ENCODE results near the gene CPZ. TPM values are rescaled to one million over a fixed set of nuclear protein-coding genes. Genes with fewer than 3 reads are reported as not detected.

CPZ gene
- total and polyA plus RNA-seq, 8 donors, result 0.09 to 0.86 (median 0.23) TPM

DNA sequence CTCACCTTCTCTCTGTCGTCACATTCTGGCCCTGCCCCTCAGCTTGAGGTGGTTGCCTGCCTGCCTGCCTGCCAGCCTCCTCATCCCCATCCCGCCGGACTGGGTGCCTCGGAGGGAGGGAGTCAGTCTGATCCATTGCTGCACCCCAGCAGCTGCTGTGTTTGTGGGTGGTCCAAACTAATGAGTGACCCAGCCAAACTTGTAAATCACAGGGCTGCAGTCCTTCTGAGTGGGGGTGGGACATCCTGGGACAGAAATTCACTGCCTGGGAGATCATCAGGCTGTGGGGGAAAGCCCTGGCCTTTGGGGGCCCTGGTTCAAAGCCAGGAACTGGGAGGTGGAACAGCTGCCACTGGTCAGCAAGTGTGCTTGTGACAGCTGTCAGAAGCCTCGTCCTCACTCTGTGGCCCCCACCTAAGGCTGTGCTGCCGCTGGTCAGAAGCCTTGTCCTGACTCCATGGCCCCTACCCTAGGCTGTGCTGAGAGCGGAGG, 6.8 kb upstream of the CPZ start:
- Histone ChIP-seq H3K27ac (no peak overlapping the region), H3K9me3 (no peaks in the 10 kb centered on the region), H3K36me3 (no peaks in the 10 kb centered on the region), H3K4me3 (no peak overlapping the region), H3K27me3 (peaks cover 0 to 7% (median 3%) of the 10 kb centered on the region in 4 donors), H3K4me1 (no peaks in the 10 kb centered on the region)
- no peak for FAIRE-seq
- TF ChIP-seq, protein P1, sequence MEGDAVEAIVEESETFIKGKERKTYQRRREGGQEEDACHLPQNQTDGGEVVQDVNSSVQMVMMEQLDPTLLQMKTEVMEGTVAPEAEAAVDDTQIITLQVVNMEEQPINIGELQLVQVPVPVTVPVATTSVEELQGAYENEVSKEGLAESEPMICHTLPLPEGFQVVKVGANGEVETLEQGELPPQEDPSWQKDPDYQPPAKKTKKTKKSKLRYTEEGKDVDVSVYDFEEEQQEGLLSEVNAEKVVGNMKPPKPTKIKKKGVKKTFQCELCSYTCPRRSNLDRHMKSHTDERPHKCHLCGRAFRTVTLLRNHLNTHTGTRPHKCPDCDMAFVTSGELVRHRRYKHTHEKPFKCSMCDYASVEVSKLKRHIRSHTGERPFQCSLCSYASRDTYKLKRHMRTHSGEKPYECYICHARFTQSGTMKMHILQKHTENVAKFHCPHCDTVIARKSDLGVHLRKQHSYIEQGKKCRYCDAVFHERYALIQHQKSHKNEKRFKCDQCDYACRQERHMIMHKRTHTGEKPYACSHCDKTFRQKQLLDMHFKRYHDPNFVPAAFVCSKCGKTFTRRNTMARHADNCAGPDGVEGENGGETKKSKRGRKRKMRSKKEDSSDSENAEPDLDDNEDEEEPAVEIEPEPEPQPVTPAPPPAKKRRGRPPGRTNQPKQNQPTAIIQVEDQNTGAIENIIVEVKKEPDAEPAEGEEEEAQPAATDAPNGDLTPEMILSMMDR (IDR thresholded peaks at IDR 0.05), result no peak
- peak in 1 of 6 donors; percentile 27 for DNase-seq
- 45 to 54% methylated on average over 6 to 7 of the region's 7 CpGs for WGBS, 2 donors
- intact Hi-C loops (cut with DNase I), result loop anchor here in 1 of 3 donors (5.0 kb wide), 1 partner anchor 113 kb away; no protein-coding TSS in a partner anchor
- ATAC-seq, result no peak

DNA sequence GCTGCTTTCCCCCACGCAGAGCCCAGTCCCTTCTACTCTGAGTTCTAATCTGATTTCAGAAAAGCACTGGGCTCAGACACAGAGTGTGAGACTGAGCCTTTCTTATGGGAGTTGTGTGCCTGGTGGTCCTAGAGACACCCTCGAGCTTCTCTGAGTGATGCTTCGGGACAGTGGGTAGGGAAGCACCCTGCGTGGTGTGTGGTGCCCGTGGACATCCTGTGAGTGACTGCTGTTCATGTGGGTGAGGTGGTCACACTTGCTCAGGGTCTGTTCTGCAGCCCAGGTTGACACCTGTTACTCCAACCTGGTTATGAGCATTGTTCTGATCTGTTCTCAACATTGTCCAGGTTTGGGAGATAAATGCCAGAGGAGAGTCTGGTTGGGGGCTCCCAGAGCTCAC, 6.3 kb upstream of the CPZ start:
- Histone ChIP-seq H3K27me3 (peaks cover 0 to 5% (median under 1%) of the 10 kb centered on the region in 4 donors), H3K27ac (no peak overlapping the region), H3K4me1 (no peaks in the 10 kb centered on the region), H3K36me3 (no peaks in the 10 kb centered on the region), H3K9me3 (no peaks in the 10 kb centered on the region), H3K4me3 (no peak overlapping the region)
- intact Hi-C loops (cut with DNase I), result loop anchor here in 1 of 3 donors (5.0 kb wide), 1 partner anchor 114 kb away; no protein-coding TSS in a partner anchor
- ATAC-seq (no peak), FAIRE-seq (no peak), DNase-seq (no peak)
- TF ChIP-seq, protein P1 (IDR thresholded peaks at IDR 0.05), result no peak
- WGBS, 2 donors, result 36 to 46% methylated on average over 5 of the region's 5 CpGs

DNA sequence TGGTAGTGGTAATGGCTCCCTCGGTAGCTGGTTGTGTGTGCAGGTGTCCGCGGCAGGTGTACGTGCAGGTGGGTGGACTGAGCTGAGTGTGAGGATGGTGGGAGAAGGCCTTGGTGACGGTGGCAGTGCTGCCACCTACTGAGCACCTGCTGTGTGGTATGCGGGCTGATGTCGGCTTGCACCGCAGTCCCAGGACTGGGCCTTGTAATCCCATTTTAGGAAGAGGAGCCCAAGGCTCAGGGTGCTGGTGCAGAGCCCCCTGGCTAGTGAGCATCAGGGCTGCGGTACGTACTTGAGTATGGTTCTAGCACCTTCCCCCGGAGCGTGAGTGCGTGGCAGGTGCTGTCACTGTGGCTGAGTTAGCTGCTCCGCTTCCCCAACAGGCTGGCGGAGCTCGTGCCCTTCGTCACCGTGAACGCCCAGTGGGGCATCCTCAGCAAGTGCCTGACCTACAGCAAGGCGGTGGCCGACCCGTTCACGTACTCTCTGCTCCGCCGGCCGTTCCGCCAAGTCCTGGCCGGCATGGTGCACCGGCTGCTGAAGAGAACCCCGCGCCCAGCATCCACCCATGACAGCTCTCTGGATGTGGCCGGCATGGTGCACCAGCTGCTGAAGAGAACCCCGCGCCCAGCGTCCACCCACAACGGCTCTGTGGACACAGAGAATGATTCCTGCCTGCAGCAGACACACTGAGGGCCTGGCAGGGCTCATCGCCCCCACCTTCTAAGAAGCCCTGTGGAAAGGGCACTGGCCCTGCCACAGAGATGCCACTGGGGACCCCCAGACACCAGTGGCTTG, 5.7 kb upstream of the CPZ start:
- Histone ChIP-seq H3K36me3 (no peaks in the 10 kb centered on the region), H3K9me3 (no peaks in the 10 kb centered on the region), H3K4me1 (no peaks in the 10 kb centered on the region), H3K27me3 (peaks cover 0 to 4% (median 0%) of the 10 kb centered on the region in 4 donors), H3K27ac (no peak overlapping the region), H3K4me3 (no peak overlapping the region)
- DNase-seq (peak in 1 of 6 donors; percentile 52), ATAC-seq (peak in 1 of 4 donors; percentile 39), FAIRE-seq (no peak)
- intact Hi-C loops (cut with DNase I), result loop anchor here in 1 of 3 donors (5.0 kb wide), 1 partner anchor 115 kb away; no protein-coding TSS in a partner anchor
- TF ChIP-seq, protein P1 (IDR thresholded peaks at IDR 0.05), result no peak
- 52 to 61% methylated on average over 37 of the region's 37 CpGs for WGBS, 2 donors

DNA sequence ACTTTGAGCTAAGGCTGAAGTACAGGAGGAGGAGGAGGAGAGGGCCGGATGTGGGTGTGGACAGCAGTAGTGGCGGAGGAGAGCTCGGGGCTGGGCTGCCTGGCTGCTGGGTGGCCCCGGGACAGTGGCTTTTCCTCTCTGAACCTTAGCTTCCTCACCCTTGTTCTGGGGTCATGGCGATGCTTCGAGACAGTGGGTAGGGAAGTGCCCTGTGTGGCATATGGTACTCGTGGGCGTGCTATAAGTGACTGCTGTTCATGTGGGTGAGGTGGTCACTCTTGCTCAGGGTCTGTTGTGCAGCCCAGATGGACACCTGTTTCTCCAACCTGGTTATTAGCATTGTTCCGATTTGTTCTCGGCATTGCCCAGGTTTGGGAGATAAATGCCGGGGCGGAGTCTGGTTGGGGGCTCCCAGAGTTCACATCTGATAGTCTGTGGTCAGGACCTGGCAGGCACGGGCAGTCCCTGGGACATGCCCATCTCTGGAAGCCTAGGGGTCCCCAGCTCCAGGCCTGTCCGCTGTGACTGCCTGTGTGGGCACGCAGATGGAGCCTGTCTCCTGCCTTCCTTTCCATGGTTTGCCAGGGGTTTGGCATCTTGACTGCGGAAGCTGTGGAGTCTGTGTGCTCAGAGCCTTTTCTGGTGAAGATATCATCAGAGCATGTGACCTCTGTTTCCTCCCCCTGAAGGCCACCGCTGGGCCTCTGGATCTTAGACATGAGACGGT, 4.9 kb upstream of the CPZ start:
- Histone ChIP-seq H3K27me3 (peaks cover 0 to 11% (median 0%) of the 10 kb centered on the region in 4 donors), H3K36me3 (no peaks in the 10 kb centered on the region), H3K4me1 (no peaks in the 10 kb centered on the region), H3K27ac (no peak overlapping the region), H3K9me3 (no peaks in the 10 kb centered on the region), H3K4me3 (no peak overlapping the region)
- FAIRE-seq, result no peak
- WGBS, 2 donors, result 58 to 74% methylated on average over 18 of the region's 18 CpGs
- intact Hi-C loops (cut with DNase I), result loop anchor here in 1 of 3 donors (5.0 kb wide), 1 partner anchor 115 kb away; no protein-coding TSS in a partner anchor
- no peak for ATAC-seq
- DNase-seq, result peak in 1 of 6 donors; percentile 35
- TF ChIP-seq, protein P1 (IDR thresholded peaks at IDR 0.05), result no peak

Measured in pancreas (tissue), 10 donors.